H1 (cell line): ENCODE results near the gene DOCK3. TPM values are rescaled to one million over a fixed set of nuclear protein-coding genes. Genes with fewer than 3 reads are reported as not detected.

Experiments used
- CTCF ChIA-PET: fragments of 300-600 bp; sonication (Branson Sonifier 250); formaldehyde crosslinking; loops from one replicate; lab custom pipeline; 2021; ENCODE audit not compliant: partially characterized antibody; lab: Charles Lee
- POLR2A ChIA-PET: fragments of 300-600 bp; sonication (Branson Sonifier 250); formaldehyde crosslinking; loops from one replicate; lab custom pipeline; 2021; ENCODE audit warnings: inconsistent platforms; ENCODE audit not compliant: partially characterized antibody; lab: Charles Lee
- DNase-seq, 2 experiments: peaks; one replicate each; pipeline versions ENCODE4 v3.0.0 to v3.0.0-alpha.2; 2010 to 2022; ENCODE audit warnings: low spot score in 2 of 2, low read depth in 1 of 2, mixed read lengths in 1 of 2
- FAIRE-seq: peaks from 2 replicates; lab custom pipeline; 2011; peaks lifted over from hg19 to GRCh38; lab: Jason Lieb, UNC
- H2AFZ ChIP-seq: 2 replicates; pipeline ENCODE4 v1.8.1; 2012; ENCODE audit warnings: low read length, inconsistent platforms
- H2AK5ac ChIP-seq: 2 replicates; pipeline ENCODE4 v1.6.1; 2013; ENCODE audit warnings: low read depth, low read length
- H2BK120ac ChIP-seq: replicated peaks from 2 replicates; pipeline ENCODE3; 2013; ENCODE audit warnings: low read depth, low read length, inconsistent platforms
- H2BK12ac ChIP-seq: 2 replicates; pipeline ENCODE4 v1.6.1; 2013; ENCODE audit warnings: low read depth, low read length
- H2BK15ac ChIP-seq: 2 replicates; pipeline ENCODE4 v1.6.1; 2013; ENCODE audit warnings: low read length
- H2BK20ac ChIP-seq: 2 replicates; pipeline ENCODE4 v1.6.1; 2013; ENCODE audit warnings: low read length
- H2BK5ac ChIP-seq: 2 replicates; pipeline ENCODE4 v1.6.1; 2013; ENCODE audit warnings: low read depth, low read length
- H3K14ac ChIP-seq: 2 replicates; pipeline ENCODE4 v1.6.1; 2013; ENCODE audit warnings: inconsistent platforms; ENCODE audit not compliant: insufficient read length
- H3K18ac ChIP-seq: 2 replicates; pipeline ENCODE4 v1.6.1; 2013; ENCODE audit warnings: low read length; ENCODE audit errors: extremely low read depth
- H3K23ac ChIP-seq: 2 replicates; pipeline ENCODE4 v1.6.1; 2013; ENCODE audit warnings: inconsistent platforms; ENCODE audit not compliant: insufficient read length
- H3K23me2 ChIP-seq: 2 replicates; pipeline ENCODE4 v1.6.1; 2013; ENCODE audit warnings: low read depth, low read length
- H3K27ac ChIP-seq: 2 replicates; pipeline ENCODE4 v1.6.1; 2011; ENCODE audit warnings: low read depth, low read length, inconsistent platforms
- H3K27me3 ChIP-seq, 4 experiments: replicated peaks in 1 of 4; 1 replicate in 1 of 4; 2 replicates in 3 of 4; pipeline versions ENCODE4 v1.6.1 to v1.8.1; 2011 to 2013; ENCODE audit warnings: low read length in 3 of 4, mild to moderate bottlenecking in 3 of 4, inconsistent platforms in 2 of 4, mixed read lengths in 2 of 4, moderate library complexity in 1 of 4; ENCODE audit not compliant: control insufficient read depth in 3 of 4, insufficient read depth in 3 of 4; ENCODE audit errors: extremely low read depth in 1 of 4
- H3K36me3 ChIP-seq, 4 experiments: 2 replicates each; pipeline versions ENCODE4 v1.6.1 to v1.8.1; 2011 to 2013; ENCODE audit warnings: mild to moderate bottlenecking in 4 of 4, low read length in 3 of 4, moderate library complexity in 2 of 4, control low read depth in 1 of 4, inconsistent platforms in 1 of 4; ENCODE audit not compliant: insufficient read depth in 4 of 4, control insufficient read depth in 2 of 4
- H3K4ac ChIP-seq: replicated peaks from 2 replicates; pipeline ENCODE3; 2013; ENCODE audit warnings: low read length, low read depth, mixed read lengths, inconsistent platforms; ENCODE audit not compliant: insufficient read length
- H3K4me1 ChIP-seq, 4 experiments: replicated peaks in 1 of 4; 1 replicate in 1 of 4; 2 replicates in 3 of 4; pipeline versions ENCODE4 v1.6.1 to v1.8.1; 2011 to 2013; ENCODE audit warnings: low read length in 3 of 4, inconsistent platforms in 2 of 4, mixed read lengths in 1 of 4; ENCODE audit not compliant: insufficient read depth in 4 of 4, control insufficient read depth in 3 of 4
- H3K4me2 ChIP-seq, 2 experiments: 2 replicates each; pipeline versions ENCODE4 v1.6.1 to v1.8.1; 2011 to 2013; ENCODE audit warnings: low read depth in 2 of 2, low read length in 2 of 2, control low read depth in 1 of 2, inconsistent platforms in 1 of 2, mild to moderate bottlenecking in 1 of 2; ENCODE audit not compliant: insufficient read depth in 1 of 2
- H3K4me3 ChIP-seq, 4 experiments: fragments of 200-600, 300-600 bp in 1 of 4; sonication (generic), shearing (Covaris generic), sonication (Bioruptor Twin) in 1 of 4; 2 replicates each; pipeline versions ENCODE4 v1.5.1 to v1.8.1; 2011 to 2016; ENCODE audit warnings: low read length in 4 of 4, low read depth in 3 of 4, control low read depth in 2 of 4, inconsistent platforms in 2 of 4, mild to moderate bottlenecking in 2 of 4, mixed read lengths in 1 of 4, moderate library complexity in 1 of 4; ENCODE audit not compliant: insufficient read depth in 2 of 4; ENCODE audit errors: extremely low read depth in 1 of 4
- H3K56ac ChIP-seq: replicated peaks from 2 replicates; pipeline ENCODE3; 2013; ENCODE audit warnings: low read depth, mild to moderate bottlenecking, mixed read lengths, low read length, inconsistent platforms; ENCODE audit not compliant: insufficient read length
- H3K79me1 ChIP-seq: 2 replicates; pipeline ENCODE4 v1.6.1; 2013; ENCODE audit warnings: low read depth, low read length, control low read depth
- H3K79me2 ChIP-seq, 2 experiments: 2 replicates each; pipeline versions ENCODE4 v1.6.1 to v1.8.1; 2012 to 2013; ENCODE audit warnings: low read length in 2 of 2, mild to moderate bottlenecking in 2 of 2, inconsistent platforms in 1 of 2; ENCODE audit not compliant: insufficient read depth in 2 of 2, control insufficient read depth in 1 of 2
- H3K9ac ChIP-seq, 4 experiments: replicated peaks in 1 of 4; 1 replicate in 1 of 4; 2 replicates in 3 of 4; pipeline versions ENCODE4 v1.6.1 to v1.8.1; 2011 to 2013; ENCODE audit warnings: low read depth in 3 of 4, low read length in 3 of 4, control low read depth in 2 of 4, mild to moderate bottlenecking in 2 of 4, moderate library complexity in 2 of 4, inconsistent platforms in 1 of 4; ENCODE audit errors: extremely low read depth in 1 of 4
- H3K9me3 ChIP-seq, 2 experiments: 2 replicates each; pipeline versions ENCODE4 v1.6.1 to v1.8.1; 2012 to 2013; ENCODE audit warnings: mild to moderate bottlenecking in 2 of 2, moderate library complexity in 2 of 2, control low read depth in 1 of 2, inconsistent platforms in 1 of 2, low read depth in 1 of 2, low read length in 1 of 2, mixed read lengths in 1 of 2; ENCODE audit not compliant: insufficient read depth in 2 of 2
- H4K20me1 ChIP-seq, 2 experiments: replicated peaks in 1 of 2; 2 replicates each; pipeline versions ENCODE3 to v1.8.1; 2011 to 2013; ENCODE audit warnings: inconsistent platforms in 2 of 2, low read length in 2 of 2, mild to moderate bottlenecking in 1 of 2; ENCODE audit not compliant: insufficient read depth in 2 of 2, control insufficient read depth in 1 of 2
- H4K5ac ChIP-seq: 2 replicates; pipeline ENCODE4 v1.6.1; 2013; ENCODE audit warnings: low read length, low read depth, mixed read lengths, inconsistent platforms; ENCODE audit not compliant: insufficient read length
- H4K8ac ChIP-seq: 2 replicates; pipeline ENCODE4 v1.8.0; 2013; ENCODE audit warnings: mild to moderate bottlenecking, moderate library complexity, low read length, inconsistent platforms; ENCODE audit not compliant: insufficient read depth; ENCODE audit errors: extremely low read depth
- H4K91ac ChIP-seq: replicated peaks from 2 replicates; pipeline ENCODE3; 2013; ENCODE audit warnings: low read length, mixed read lengths, inconsistent platforms; ENCODE audit not compliant: insufficient read length
- BCL11A ChIP-seq, 2 experiments: IDR thresholded peaks; one replicate each; pipeline ENCODE4 v1.6.1; 2011; ENCODE audit warnings: low read depth in 2 of 2, low read length in 2 of 2, mild to moderate bottlenecking in 2 of 2
- EP300 ChIP-seq, 2 experiments: IDR thresholded peaks; 1 replicate in 1 of 2; 2 replicates in 1 of 2; pipeline ENCODE4 v1.6.1; 2011 to 2012; ENCODE audit warnings: low read depth in 2 of 2, low read length in 2 of 2, mild to moderate bottlenecking in 2 of 2, borderline replicate concordance in 1 of 2, inconsistent platforms in 1 of 2, moderate library complexity in 1 of 2
- EZH2 ChIP-seq: fragments of 200-600 bp; sonication (generic); IDR thresholded peaks from 2 replicates; pipeline ENCODE4 v1.7.1; 2012; ENCODE audit warnings: low read depth, mild to moderate bottlenecking, moderate library complexity, low read length, inconsistent platforms; ENCODE audit not compliant: severe bottlenecking
- SP4 ChIP-seq: IDR thresholded peaks from 2 replicates; pipeline ENCODE4 v1.6.1; 2012; ENCODE audit warnings: low read length, inconsistent platforms
- SRF ChIP-seq: IDR thresholded peaks from 2 replicates; pipeline ENCODE4 v1.6.1; 2011; ENCODE audit warnings: mild to moderate bottlenecking, low read depth, low read length, moderate library complexity
- WGBS, 2 experiments: shearing (Covaris generic) in 1 of 2; methylation state at CpG; one replicate each; pipeline versions ENCODE4 v1.1.6 to v1.1.7; 2013 to 2015; ENCODE audit warnings: low lambda C conversion rate in 2 of 2, mixed read lengths in 2 of 2, inconsistent platforms in 1 of 2, low coverage in 1 of 2, missing lambda C conversion rate in 1 of 2; ENCODE audit not compliant: insufficient replicate concordance in 2 of 2, insufficient coverage in 1 of 2, insufficient read length in 1 of 2; ENCODE audit errors: extremely low coverage in 1 of 2, missing lambda C conversion rate in 1 of 2; 5-methylcytosine and 5-hydroxymethylcytosine counted together
- polyA plus RNA-seq, 7 experiments: library from polyadenylated mRNA; depleted of rRNA in 3 of 7; stranded (reverse) in 5 of 7; unstranded in 2 of 7; fragments of >200 nt in 5 of 7; fragments of 200-250 nt in 2 of 7; gene quantifications; 1 replicate in 5 of 7; 2 replicates in 1 of 7; 4 replicates in 1 of 7; pipeline versions ENCODE4 v1.2.1 to v1.2.3, GENCODE V29; 2011 to 2013; ENCODE audit warnings: missing spikeins in 2 of 7, mixed read lengths in 2 of 7
- total RNA-seq: library from RNA; stranded (reverse); fragmentation: NEBNext Ultra II Directional; extraction: Animal tissue kit (Norgen Biotek cat#: 25700); gene quantifications from 2 replicates; pipeline ENCODE4 v1.2.1, GENCODE V29; 2021
- TF ChIP-seq, protein P1 (sequence below): IDR thresholded peaks from 2 replicates; pipeline ENCODE4 v1.6.1; 2011; ENCODE audit warnings: low read length, improper control_type of control experiment

DOCK3 gene
- total and polyA plus RNA-seq, 2 of the 8 experiments (the other 6 are each of a cell fraction or from before 2014, with no cell fraction given), result 2.7 to 5.0 TPM

DNA sequence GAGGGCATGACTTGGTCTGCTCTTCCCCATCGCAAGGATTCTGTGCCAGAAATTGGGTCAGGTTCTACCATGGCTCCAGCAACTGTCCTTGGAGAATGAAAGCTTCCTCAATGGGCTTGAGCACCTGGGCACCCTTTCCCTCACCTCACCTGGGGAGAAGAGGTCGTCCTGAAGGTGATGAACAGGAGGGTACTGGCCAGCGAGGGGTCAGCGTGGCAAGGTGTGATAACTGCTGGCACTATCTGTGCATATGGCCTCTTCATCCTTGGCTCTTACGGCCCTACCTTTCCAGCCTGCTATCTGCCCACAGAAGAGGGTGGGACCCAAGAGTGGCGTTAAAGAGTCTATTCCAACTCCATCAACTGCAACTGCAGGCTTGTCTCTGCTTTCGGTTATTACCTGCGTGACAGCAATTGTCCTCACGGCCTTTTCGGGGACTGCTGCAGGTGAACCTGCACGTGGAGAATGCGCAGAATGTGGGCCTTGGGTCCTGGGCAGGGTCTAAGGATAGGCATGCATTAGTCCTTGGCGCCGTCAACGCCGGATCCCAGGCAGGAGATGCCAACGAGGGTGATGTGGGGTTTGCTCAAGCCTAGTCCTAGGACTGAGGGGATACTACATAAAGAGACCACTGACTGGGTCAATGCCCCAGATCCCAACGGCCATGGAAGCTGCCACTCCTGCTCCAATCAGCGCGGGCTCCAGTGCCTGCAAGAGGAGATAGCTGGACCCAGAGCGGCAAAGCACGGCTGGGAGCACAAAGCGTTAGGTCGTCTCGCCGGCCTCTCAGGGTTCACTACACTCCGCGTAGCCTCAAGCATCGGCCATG lies 715.7 kb downstream of the DOCK3 start:
- peak overlapping the region in 2 of 4 experiments; percentile 38 to 49; a peak in 3 of 7 replicates for H3K9ac ChIP-seq
- no peak overlapping the region for H3K4ac ChIP-seq
- H3K23me2 ChIP-seq, result peaks cover 12% of the 10 kb centered on the region
- H2BK20ac ChIP-seq, result no peak overlapping the region
- peaks cover 30 to 48% of the 10 kb centered on the region in 2 experiments for H4K20me1 ChIP-seq
- no peak for FAIRE-seq
- peak overlapping the region; percentile 75; the same call in 1 of the 2 replicates for H4K8ac ChIP-seq
- peak overlapping the region; percentile 17; the same call in 1 of the 2 replicates for H3K27ac ChIP-seq
- peaks cover 13% of the 10 kb centered on the region for H3K79me1 ChIP-seq
- H3K36me3 ChIP-seq, result peaks cover 25 to 72% (median 41%) of the 10 kb centered on the region in 4 experiments
- no peak overlapping the region for H4K5ac ChIP-seq
- H2BK120ac ChIP-seq, result no peak overlapping the region
- peak overlapping the region; percentile 24 to 69 for H3K4me2 ChIP-seq
- no peak overlapping the region for H3K14ac ChIP-seq
- no peak overlapping the region for H3K56ac ChIP-seq
- no peak overlapping the region for H4K91ac ChIP-seq
- POLR2A ChIA-PET, result interaction anchor here (0.6 to 2.0 kb wide), 11 partner anchors 8 to 328 kb away, joined by 3 to 6 read pairs (median 3); partner anchors contain the start of genes DCAF1 and RAD54L2
- no peak overlapping the region for H3K18ac ChIP-seq
- no peak for DNase-seq
- WGBS, 2 experiments, result 55% methylated on average over 29 of the region's 29 CpGs; no CpG with 5 or more reads in 1 of the 2 experiments
- no peaks in the 10 kb centered on the region; a peak in 1 of 4 replicates for H3K9me3 ChIP-seq
- H2BK15ac ChIP-seq, result no peak overlapping the region
- H3K4me1 ChIP-seq, result peaks cover 4 to 34% (median 18%) of the 10 kb centered on the region in 4 experiments
- no peak overlapping the region for H2AFZ ChIP-seq
- CTCF ChIA-PET, result interaction anchor here (0.7 to 7.2 kb wide), 27 partner anchors 10 to 1091 kb away, joined by 3 to 53 read pairs (median 5); partner anchors contain the start of genes HYAL3, MAPKAPK3 and NAA80
- H2BK12ac ChIP-seq, result no peak overlapping the region
- H3K79me2 ChIP-seq, result peaks cover 32 to 65% of the 10 kb centered on the region in 2 experiments
- H2BK5ac ChIP-seq, result peak overlapping the region; percentile 74; the same call in 1 of the 2 replicates
- H3K4me3 ChIP-seq, result peak overlapping the region in 3 of 4 experiments; percentile 28 to 83 (median 32); a peak in 6 of 8 replicates
- no peak overlapping the region for H2AK5ac ChIP-seq
- no peaks in the 10 kb centered on the region for H3K27me3 ChIP-seq
- no peak overlapping the region for H3K23ac ChIP-seq
- TF ChIP-seq SRF, result no peak
- no peak for TF ChIP-seq EZH2
- no peak for TF ChIP-seq BCL11A (IDR thresholded peaks at IDR 0.05; ENCODE audit: low read depth in 2 of 2, low read length in 2 of 2)
- TF ChIP-seq, protein P1, sequence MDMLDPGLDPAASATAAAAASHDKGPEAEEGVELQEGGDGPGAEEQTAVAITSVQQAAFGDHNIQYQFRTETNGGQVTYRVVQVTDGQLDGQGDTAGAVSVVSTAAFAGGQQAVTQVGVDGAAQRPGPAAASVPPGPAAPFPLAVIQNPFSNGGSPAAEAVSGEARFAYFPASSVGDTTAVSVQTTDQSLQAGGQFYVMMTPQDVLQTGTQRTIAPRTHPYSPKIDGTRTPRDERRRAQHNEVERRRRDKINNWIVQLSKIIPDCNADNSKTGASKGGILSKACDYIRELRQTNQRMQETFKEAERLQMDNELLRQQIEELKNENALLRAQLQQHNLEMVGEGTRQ, result no peak
- TF ChIP-seq SP4, result no peak; the same call in 1 of the 2 replicates
- no peak for TF ChIP-seq EP300 (IDR thresholded peaks at IDR 0.05; ENCODE audit: borderline replicate concordance in 1 of 2, low read depth in 2 of 2, low read length in 2 of 2)
